IMR-90 (cell line): ENCODE results near the gene LMO2. TPM values are rescaled to one million over a fixed set of nuclear protein-coding genes. Genes with fewer than 3 reads are reported as not detected.

Experiments used
- polyA plus RNA-seq, 3 experiments: library from polyadenylated mRNA; depleted of rRNA; stranded (reverse); fragments of >200 nt; gene quantifications; 2 replicates each; pipeline ENCODE4 v1.2.3, GENCODE V29; 2012; ENCODE audit warnings: low replicate concordance in 1 of 3
- total RNA-seq: library from RNA; depleted of rRNA; stranded (reverse); fragments of >200 nt; gene quantifications from 2 replicates; pipeline ENCODE4 v1.2.3, GENCODE V29; 2012; rRNA removed

LMO2 gene
- total and polyA plus RNA-seq, 2 of the 4 experiments (the other 2 are of a cell fraction) = not detected

Other genes starting within 250 kb of the LMO2 start
- gene C11orf91, start 191.2 kb downstream of the LMO2 start, total RNA-seq = not detected in 2 replicates
- 0.10 TPM in 1 of 2 replicates, not detected in the other for gene C11orf91, start 191.2 kb downstream of the LMO2 start, polyA plus RNA-seq (2012; rRNA removed)
- 637 and 765 TPM in 2 replicates for gene CD59, start 155.7 kb downstream of the LMO2 start, total RNA-seq
- gene CD59, start 155.7 kb downstream of the LMO2 start, polyA plus RNA-seq (2012; rRNA removed) = 1,066 and 1,140 TPM in 2 replicates
- 51.1 and 65.3 TPM in 2 replicates for gene FBXO3, start 117.6 kb downstream of the LMO2 start, total RNA-seq
- 17.7 and 26.2 TPM in 2 replicates for gene FBXO3, start 117.6 kb downstream of the LMO2 start, polyA plus RNA-seq (2012; rRNA removed)
- 253 and 266 TPM in 2 replicates for gene CAPRIN1, start 159.7 kb upstream of the LMO2 start, total RNA-seq
- 107 and 127 TPM in 2 replicates for gene CAPRIN1, start 159.7 kb upstream of the LMO2 start, polyA plus RNA-seq (2012; rRNA removed)
- gene NAT10, start 213.6 kb upstream of the LMO2 start, total RNA-seq = 31.9 and 34.8 TPM in 2 replicates
- 28.0 and 28.1 TPM in 2 replicates for gene NAT10, start 213.6 kb upstream of the LMO2 start, polyA plus RNA-seq (2012; rRNA removed)